Left lung (tissue), 10 donors: ENCODE measurements around the gene KIF16B. TPM values are rescaled to one million over a fixed set of nuclear protein-coding genes. Genes with fewer than 3 reads are reported as not detected.

Experiments used
- ATAC-seq: fragments of 200-7000 bp; cut with Tn5 transposase; one replicate; pipeline ENCODE4 v1.9.1; 2020; ENCODE audit warnings: moderate library complexity
- DNase-seq, 4 donors: peaks; one replicate each; pipeline ENCODE4 v3.0.0-alpha.2; 2013 to 2020
- H3K27ac ChIP-seq, 2 donors: fragments of 200-600 bp; sonication (generic) in 1 of 2; one replicate each; pipeline versions ENCODE4 v1.5.0 to v1.8.0; 2020 to 2021
- H3K27me3 ChIP-seq, 2 donors: fragments of 200-600 bp; sonication (generic) in 1 of 2; one replicate each; pipeline versions ENCODE4 v1.5.0 to v1.8.0; 2020 to 2021
- H3K36me3 ChIP-seq, 2 donors: fragments of 200-600 bp; sonication (generic) in 1 of 2; one replicate each; pipeline versions ENCODE4 v1.5.0 to v1.8.0; 2020 to 2021
- H3K4me1 ChIP-seq, 2 donors: fragments of 200-600 bp; one replicate each; pipeline ENCODE4 v1.8.0; 2021
- H3K4me3 ChIP-seq, 2 donors: fragments of 200-600 bp; sonication (generic) in 1 of 2; one replicate each; pipeline versions ENCODE4 v1.5.0 to v1.8.0; 2020 to 2021; ENCODE audit warnings: mild to moderate bottlenecking in 1 of 2
- H3K9me3 ChIP-seq, 2 donors: fragments of 200-600 bp; sonication (generic) in 1 of 2; one replicate each; pipeline versions ENCODE4 v1.5.0 to v1.8.0; 2020 to 2021
- CTCF ChIP-seq, 2 donors: fragments of 200-600 bp; sonication (generic) in 1 of 2; IDR thresholded peaks; one replicate each; pipeline versions ENCODE4 v1.5.0 to v1.8.0; 2021; ENCODE audit warnings: antibody characterized with exemption in 2 of 2
- intact Hi-C, 2 donors: fragments of 100-400 bp; cut with DNase I; formaldehyde crosslinking; loops; one replicate each; pipeline versions ENCODE4 v1.11.2 to v1.14.2; 2022
- polyA plus RNA-seq, 6 donors: library from polyadenylated mRNA; unstranded; fragments of 120-200 nt; gene quantifications; one replicate each; pipeline ENCODE4 v1.2.1, GENCODE V29; 2013; ENCODE audit not compliant: insufficient read length in 6 of 6
- total RNA-seq, 2 donors: library from RNA; stranded (reverse); fragmentation: NEBNext Ultra II Directional; extraction: Animal tissue kit (Norgen Biotek cat#: 25700); gene quantifications; one replicate each; pipeline ENCODE4 v1.2.1, GENCODE V29; 2021
- donor health status: DM: no; HTN: yes; CAD: no.
- donor health status: DM: no; HTN: no; CAD: no.

Gene KIF16B
- total and polyA plus RNA-seq, 8 donors = 9.1 to 23.8 (median 12.8) TPM

- peaks cover 0 to 22% of the 10 kb centered on the region in 2 donors for H3K36me3 ChIP-seq
- ATAC-seq = peak; percentile 22
- no peak overlapping the region for H3K4me3 ChIP-seq
- TF ChIP-seq CTCF (IDR thresholded peaks at IDR 0.05) = no peak
- peak in 1 of 4 donors; percentile 14 for DNase-seq
- H3K27ac ChIP-seq = no peak overlapping the region
- H3K4me1 ChIP-seq = no peaks in the 10 kb centered on the region
- H3K9me3 ChIP-seq = no peaks in the 10 kb centered on the region
- H3K27me3 ChIP-seq = no peaks in the 10 kb centered on the region
- intact Hi-C loops = no loop called here
Observed at GRCh38 chr20:16363506-16364319, 209.5 kb downstream of the KIF16B start.

- TF ChIP-seq CTCF (IDR thresholded peaks at IDR 0.05) = no peak
Observed at GRCh38 chr20:16362642-16363041, 210.6 kb downstream of the KIF16B start.

GRCh38 chr20:16360668-16361067 lies 212.6 kb downstream of the KIF16B start:
- no peak overlapping the region for H3K4me3 ChIP-seq
- no peaks in the 10 kb centered on the region for H3K9me3 ChIP-seq
- H3K4me1 ChIP-seq = no peaks in the 10 kb centered on the region
- TF ChIP-seq CTCF (IDR thresholded peaks at IDR 0.05) = no peak
- intact Hi-C loops = no loop called here
- DNase-seq (no peak), ATAC-seq (no peak)
- H3K36me3 ChIP-seq = peaks cover 0 to 7% of the 10 kb centered on the region in 2 donors
- no peaks in the 10 kb centered on the region for H3K27me3 ChIP-seq
- H3K27ac ChIP-seq = no peak overlapping the region

More at GRCh38 chr20:16362642-16363041, 210.6 kb downstream of the KIF16B start:
- H3K4me1 ChIP-seq = no peaks in the 10 kb centered on the region
- H3K9me3 ChIP-seq = no peaks in the 10 kb centered on the region
- DNase-seq = no peak
- H3K27me3 ChIP-seq = no peaks in the 10 kb centered on the region
- intact Hi-C loops = no loop called here
- H3K36me3 ChIP-seq = peaks cover 0 to 11% of the 10 kb centered on the region in 2 donors
- H3K27ac ChIP-seq = no peak overlapping the region
- no peak overlapping the region for H3K4me3 ChIP-seq
- ATAC-seq = no peak

- no peaks in the 10 kb centered on the region for H3K4me1 ChIP-seq
Observed at GRCh38 chr20:16353417-16353781, 219.8 kb downstream of the KIF16B start.

More at GRCh38 chr20:16353417-16353781, 219.8 kb downstream of the KIF16B start:
- H3K27ac ChIP-seq = no peak overlapping the region
- intact Hi-C loops = no loop called here
- H3K9me3 ChIP-seq = no peaks in the 10 kb centered on the region
- H3K4me3 ChIP-seq = no peak overlapping the region
- H3K27me3 ChIP-seq = no peaks in the 10 kb centered on the region
- no peak for TF ChIP-seq CTCF (IDR thresholded peaks at IDR 0.05)
- no peaks in the 10 kb centered on the region for H3K36me3 ChIP-seq
- DNase-seq = no peak
- ATAC-seq = no peak
